RWPE2 (cell line): ENCODE data around the gene PGGT1B.
"Not testable (repeated sequence)": the region's sequence is repeated elsewhere in the genome, so short reads cannot be mapped to it uniquely, and the experiment has no call there.

Experiments used
- ATAC-seq: fragments of 200-7000 bp; cut with Tn5 transposase; 3 replicates; pipeline ENCODE4 v1.9.1; 2021; ENCODE audit warnings: low read depth
- DNase-seq: peaks from one replicate; pipeline ENCODE4 v3.0.0-alpha.2; 2020; ENCODE audit warnings: low spot score
- H3K27ac ChIP-seq: fragments of 450-650 bp; 2 replicates; pipeline ENCODE4 v1.5.1; 2017; ENCODE audit warnings: mild to moderate bottlenecking; ENCODE audit not compliant: poor library complexity, severe bottlenecking
- H3K27me3 ChIP-seq: fragments of 250-450 bp; sonication (Bioruptor Pico); 2 replicates; pipeline ENCODE4 v1.5.1; 2021; ENCODE audit warnings: mild to moderate bottlenecking, moderate library complexity; ENCODE audit not compliant: insufficient read depth, poor library complexity, severe bottlenecking
- H3K36me3 ChIP-seq: fragments of 250-450 bp; sonication (Bioruptor Pico); 2 replicates; pipeline ENCODE4 v1.5.1; 2020; ENCODE audit warnings: low read depth, mild to moderate bottlenecking, moderate library complexity
- H3K4me1 ChIP-seq: fragments of 250-450 bp; sonication (Bioruptor Pico); 2 replicates; pipeline ENCODE4 v1.5.1; 2021; ENCODE audit warnings: mild to moderate bottlenecking, moderate library complexity; ENCODE audit not compliant: insufficient read depth, poor library complexity, severe bottlenecking
- H3K4me3 ChIP-seq: fragments of 250-450 bp; sonication (Bioruptor Pico); 2 replicates; pipeline ENCODE4 v1.5.1; 2021; ENCODE audit warnings: mild to moderate bottlenecking, moderate library complexity; ENCODE audit not compliant: severe bottlenecking
- H3K9me3 ChIP-seq: fragments of 250-450 bp; sonication (Bioruptor Pico); 2 replicates; pipeline ENCODE4 v1.5.1; 2021; ENCODE audit warnings: mild to moderate bottlenecking, moderate library complexity; ENCODE audit not compliant: severe bottlenecking
- CTCF ChIP-seq: fragments of 450-650 bp; IDR thresholded peaks from one replicate; pipeline ENCODE4 v1.5.1; 2017; ENCODE audit warnings: mild to moderate bottlenecking, moderate library complexity; ENCODE audit not compliant: poor library complexity, severe bottlenecking

Gene PGGT1B

GRCh38 chr5:115263078-115263380 is 352 bp upstream of the PGGT1B start:
- H3K4me1 ChIP-seq: peaks cover 14% of the 10 kb centered on the region
- H3K4me3 ChIP-seq: peak overlapping the region; percentile 65
- TF ChIP-seq CTCF: no peak
- peak overlapping the region; percentile 74 for H3K27ac ChIP-seq
- H3K27me3 ChIP-seq: no peaks in the 10 kb centered on the region
- DNase-seq: no peak
- H3K36me3 ChIP-seq: 0 out of 2 replicates have a peak, but pooled peaks cover under 1% of the 10 kb centered on the region
- no peak for ATAC-seq
- no peaks in the 10 kb centered on the region for H3K9me3 ChIP-seq

- Histone ChIP-seq H3K27me3 (no peaks in the 10 kb centered on the region), H3K9me3 (no peaks in the 10 kb centered on the region), H3K4me1 (peaks cover 14% of the 10 kb centered on the region), H3K4me3 (peak overlapping the region; percentile 65), H3K36me3 (0 out of 2 replicates have a peak, but pooled peaks cover 4% of the 10 kb centered on the region), H3K27ac (peak overlapping the region; percentile 74)
- ATAC-seq: peak; percentile 49
- no peak for TF ChIP-seq CTCF
- no peak for DNase-seq
These were observed 711 bp downstream of the PGGT1B start for GRCh38 chr5:115262011-115262320.

- ATAC-seq (no peak), DNase-seq (no peak)
- H3K27me3 ChIP-seq: no peaks in the 10 kb centered on the region
- no peak for TF ChIP-seq CTCF
- no peaks in the 10 kb centered on the region for H3K9me3 ChIP-seq
- H3K4me1 ChIP-seq: peaks cover 14% of the 10 kb centered on the region
- H3K27ac ChIP-seq: no peak overlapping the region
- peaks cover 11% of the 10 kb centered on the region for H3K36me3 ChIP-seq
- H3K4me3 ChIP-seq: no peak overlapping the region
These were observed 2.4 kb downstream of the PGGT1B start for GRCh38 chr5:115260248-115260647.

GRCh38 chr5:115257981-115258380 is 4.7 kb downstream of the PGGT1B start:
- H3K4me1 ChIP-seq: peaks cover 14% of the 10 kb centered on the region

GRCh38 chr5:115249379-115249778 is 13.3 kb downstream of the PGGT1B start:
- not testable (repeated sequence) for H3K27me3 ChIP-seq, H3K4me1 ChIP-seq, H3K4me3 ChIP-seq, H3K27ac ChIP-seq, H3K9me3 ChIP-seq, DNase-seq
- peaks cover 40% of the 10 kb centered on the region for H3K36me3 ChIP-seq
- ATAC-seq: peak; percentile 58; the same call in 2 of the 3 replicates

More at GRCh38 chr5:115257981-115258380, 4.7 kb downstream of the PGGT1B start:
- H3K27me3 ChIP-seq: no peaks in the 10 kb centered on the region
- TF ChIP-seq CTCF: no peak
- ATAC-seq (no peak), DNase-seq (no peak)
- no peak overlapping the region for H3K4me3 ChIP-seq
- H3K27ac ChIP-seq: no peak overlapping the region
- H3K36me3 ChIP-seq: peaks cover 13% of the 10 kb centered on the region
- H3K9me3 ChIP-seq: no peaks in the 10 kb centered on the region
